Measurements from ENCODE around the gene IGSF6. TPM values are rescaled to one million over a fixed set of nuclear protein-coding genes. Genes with fewer than 3 reads are reported as not detected.

The IGSF6 gene
- polyA plus RNA-seq, 3 donors, result 86.2 to 276 (median 159) TPM

DNA sequence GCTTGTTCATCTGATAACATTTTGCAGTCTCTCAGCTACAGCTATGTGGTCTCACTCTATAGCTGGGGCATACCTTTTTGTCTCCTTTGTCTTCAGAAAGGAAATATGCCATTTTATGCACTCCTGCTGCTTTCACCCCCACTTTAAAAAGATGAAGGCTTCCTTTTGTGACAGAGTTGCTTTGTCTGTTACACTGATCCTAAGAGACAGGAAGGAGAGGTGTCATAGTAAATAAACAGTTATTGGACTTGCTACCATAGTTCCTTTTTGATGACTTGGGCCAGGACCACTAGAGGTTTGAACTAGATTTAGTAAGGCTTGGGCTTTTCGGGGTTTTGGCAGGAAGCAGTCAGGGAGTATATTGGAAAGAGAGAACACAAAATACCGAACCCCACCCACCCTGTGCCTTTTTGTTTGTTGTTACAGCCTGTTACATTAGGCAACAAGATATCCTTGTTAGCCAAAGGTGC is 54.8 kb downstream of the IGSF6 start:
- peak overlapping the region; percentile 84 for H3K4me2 ChIP-seq (replicated peaks; ENCODE audit: extremely low read depth, low read length, poor library complexity, severe bottlenecking)
- H3K27ac ChIP-seq (ENCODE audit: low read depth in 1 of 2, low read length in 2 of 2), result peak overlapping the region; percentile 96
- peak overlapping the region; percentile 91 to 98 (median 96) for H3K27ac Mint-ChIP-seq
- no peaks in the 10 kb centered on the region for H3K9me3 Mint-ChIP-seq
- H3K36me3 ChIP-seq (replicated peaks in 1 of 2; ENCODE audit: control insufficient read depth in 1 of 2, insufficient read depth in 2 of 2, low read length in 2 of 2), result no peaks in the 10 kb centered on the region
- H3K9ac ChIP-seq (ENCODE audit: insufficient read depth, low read length, poor library complexity, severe bottlenecking), result peak overlapping the region; percentile 4
- no CpG with 5 or more reads among the region's 2 CpGs for WGBS (ENCODE audit: insufficient coverage)
- peak overlapping the region in 1 of 3 experiments; percentile 98 for H3K4me3 ChIP-seq (replicated peaks in 1 of 3; ENCODE audit: low read depth in 2 of 3, low read length in 3 of 3)
- peaks cover 58 to 79% of the 10 kb centered on the region in 2 donors for H3K4me1 ChIP-seq (ENCODE audit: control insufficient read depth in 1 of 2, insufficient read depth in 2 of 2, low read length in 2 of 2)
- H4K20me1 ChIP-seq (ENCODE audit: insufficient read depth, low read length), result peaks cover 11% of the 10 kb centered on the region
- peaks cover 0 to 4% of the 10 kb centered on the region in 2 donors for H3K36me3 Mint-ChIP-seq
- peak overlapping the region; percentile 91 for H2AFZ ChIP-seq (ENCODE audit: insufficient read depth, low read depth, low read length, poor library complexity, severe bottlenecking)
- H3K27me3 Mint-ChIP-seq (ENCODE audit: low read depth in 3 of 3), result no peaks in the 10 kb centered on the region
- DNase-seq, result no peak
- no peaks in the 10 kb centered on the region for H3K9me3 ChIP-seq (replicated peaks in 1 of 2; ENCODE audit: control insufficient read depth in 1 of 2, insufficient read depth in 1 of 2, low read length in 2 of 2)
- no peaks in the 10 kb centered on the region for H3K27me3 ChIP-seq (ENCODE audit: control insufficient read depth in 2 of 2, insufficient read depth in 2 of 2, low read length in 2 of 2)
- intact Hi-C loops (cut with micrococcal nuclease), result loop anchor here in 1 of 2 donors (10.0 kb wide), 1 partner anchor 597 kb away; no protein-coding TSS in a partner anchor
- peak overlapping the region; percentile 86 to 89 for H3K4me3 Mint-ChIP-seq
- no peak for TF ChIP-seq CTCF (IDR thresholded peaks at IDR 0.05)
- H3K79me2 ChIP-seq (ENCODE audit: insufficient read depth, low read length), result peaks cover 61% of the 10 kb centered on the region
- peaks cover 60% of the 10 kb centered on the region for H3K4me1 Mint-ChIP-seq

GRCh38 chr16:21593530-21594289 is 58.7 kb downstream of the IGSF6 start:
- H3K79me2 ChIP-seq (ENCODE audit: insufficient read depth, low read length), result peaks cover 31% of the 10 kb centered on the region
- H3K27me3 ChIP-seq (ENCODE audit: control insufficient read depth in 2 of 2, insufficient read depth in 2 of 2, low read length in 2 of 2), result no peaks in the 10 kb centered on the region
- H3K4me2 ChIP-seq (replicated peaks; ENCODE audit: extremely low read depth, low read length, poor library complexity, severe bottlenecking), result no peak overlapping the region
- peaks cover 77 to 90% of the 10 kb centered on the region in 2 donors for H3K4me1 ChIP-seq (ENCODE audit: control insufficient read depth in 1 of 2, insufficient read depth in 2 of 2, low read length in 2 of 2)
- peak overlapping the region in 3 of 7 donors; percentile 15 to 79 (median 75) for H3K27ac Mint-ChIP-seq
- intact Hi-C loops (cut with micrococcal nuclease), result loop anchor here (5.0 to 10.0 kb wide), 2 partner anchors 34 to 601 kb away; no protein-coding TSS in a partner anchor
- peaks cover 74% of the 10 kb centered on the region for H3K4me1 Mint-ChIP-seq
- H3K9me3 ChIP-seq (replicated peaks in 1 of 2; ENCODE audit: control insufficient read depth in 1 of 2, insufficient read depth in 1 of 2, low read length in 2 of 2), result no peaks in the 10 kb centered on the region
- H4K20me1 ChIP-seq (ENCODE audit: insufficient read depth, low read length), result no peaks in the 10 kb centered on the region
- no peak overlapping the region for H3K4me3 Mint-ChIP-seq
- no peaks in the 10 kb centered on the region for H3K36me3 ChIP-seq (replicated peaks in 1 of 2; ENCODE audit: control insufficient read depth in 1 of 2, insufficient read depth in 2 of 2, low read length in 2 of 2)
- no peak for TF ChIP-seq CTCF (IDR thresholded peaks at IDR 0.05)
- no peak overlapping the region for H3K9ac ChIP-seq (ENCODE audit: insufficient read depth, low read length, poor library complexity, severe bottlenecking)
- H3K4me3 ChIP-seq (replicated peaks in 1 of 3; ENCODE audit: low read depth in 2 of 3, low read length in 3 of 3), result no peak overlapping the region
- H3K27me3 Mint-ChIP-seq (ENCODE audit: low read depth in 3 of 3), result no peaks in the 10 kb centered on the region
- DNase-seq, result no peak
- peak overlapping the region in 1 of 2 donors; percentile 48 for H3K27ac ChIP-seq (ENCODE audit: low read depth in 1 of 2, low read length in 2 of 2)
- WGBS (ENCODE audit: insufficient coverage), result 82% methylated on average over 2 of the region's 7 CpGs
- H3K9me3 Mint-ChIP-seq, result no peaks in the 10 kb centered on the region
- H3K36me3 Mint-ChIP-seq, result no peaks in the 10 kb centered on the region
- no peak overlapping the region for H2AFZ ChIP-seq (ENCODE audit: insufficient read depth, low read depth, low read length, poor library complexity, severe bottlenecking)

Measured in CD14-positive monocyte (primary cell).